ENCODE results near the gene TSPEAR. TPM values are rescaled to one million over a fixed set of nuclear protein-coding genes. Genes with fewer than 3 reads are reported as not detected.

The TSPEAR gene
- total RNA-seq, 4 donors from 2014 or later, result under 0.01 to 0.23 TPM; not detected in 2

DNA sequence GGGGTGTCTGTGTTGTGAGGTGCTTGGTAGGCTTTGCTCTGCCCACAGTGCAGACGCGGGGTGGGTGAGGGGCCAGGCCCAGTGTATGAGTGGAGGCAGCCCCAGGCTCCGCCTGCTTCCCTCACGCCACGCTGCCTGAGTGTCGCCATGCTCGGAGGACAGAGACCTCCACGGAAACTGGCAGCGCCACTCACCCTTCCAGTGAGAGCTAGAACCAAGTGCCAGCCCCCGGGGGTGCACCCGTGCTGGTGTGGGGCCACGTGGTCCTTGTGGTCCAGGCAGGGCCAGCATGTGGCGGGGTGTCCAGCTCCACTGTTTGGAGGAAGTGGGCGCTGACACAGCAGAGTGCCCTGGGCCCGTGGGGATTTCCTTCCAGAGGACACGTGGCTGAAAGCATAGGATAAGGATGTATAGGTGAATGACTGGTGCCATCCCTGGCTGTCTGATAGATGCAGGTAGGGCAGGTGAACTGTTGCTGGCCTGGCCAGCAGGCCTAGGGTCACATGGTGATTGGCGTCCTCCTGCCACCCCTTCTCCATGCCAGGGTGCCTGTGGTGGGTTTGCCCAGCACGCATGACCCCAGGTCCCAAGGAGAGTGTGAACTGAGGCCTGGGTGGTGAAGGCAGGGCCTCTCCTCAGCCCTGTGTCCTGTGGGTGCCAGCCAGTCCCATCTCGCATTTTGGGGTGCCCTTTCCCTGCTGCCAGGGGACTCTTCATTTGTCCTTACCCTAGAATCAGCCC, 252.2 kb downstream of the TSPEAR start:
- peaks cover 7 to 29% (median 19%) of the 10 kb centered on the region in 4 donors for H3K4me1 ChIP-seq
- WGBS, result 98% methylated on average over 8 of the region's 19 CpGs
- no peak overlapping the region for H3K27ac ChIP-seq (replicated peaks in 1 of 4)
- TF ChIP-seq EP300 (IDR thresholded peaks at IDR 0.05) (no peak), POLR2AphosphoS5 (IDR thresholded peaks at IDR 0.05) (no peak), POLR2A (IDR thresholded peaks at IDR 0.05; ENCODE audit: low read depth) (no peak)
- TF ChIP-seq, protein P1, sequence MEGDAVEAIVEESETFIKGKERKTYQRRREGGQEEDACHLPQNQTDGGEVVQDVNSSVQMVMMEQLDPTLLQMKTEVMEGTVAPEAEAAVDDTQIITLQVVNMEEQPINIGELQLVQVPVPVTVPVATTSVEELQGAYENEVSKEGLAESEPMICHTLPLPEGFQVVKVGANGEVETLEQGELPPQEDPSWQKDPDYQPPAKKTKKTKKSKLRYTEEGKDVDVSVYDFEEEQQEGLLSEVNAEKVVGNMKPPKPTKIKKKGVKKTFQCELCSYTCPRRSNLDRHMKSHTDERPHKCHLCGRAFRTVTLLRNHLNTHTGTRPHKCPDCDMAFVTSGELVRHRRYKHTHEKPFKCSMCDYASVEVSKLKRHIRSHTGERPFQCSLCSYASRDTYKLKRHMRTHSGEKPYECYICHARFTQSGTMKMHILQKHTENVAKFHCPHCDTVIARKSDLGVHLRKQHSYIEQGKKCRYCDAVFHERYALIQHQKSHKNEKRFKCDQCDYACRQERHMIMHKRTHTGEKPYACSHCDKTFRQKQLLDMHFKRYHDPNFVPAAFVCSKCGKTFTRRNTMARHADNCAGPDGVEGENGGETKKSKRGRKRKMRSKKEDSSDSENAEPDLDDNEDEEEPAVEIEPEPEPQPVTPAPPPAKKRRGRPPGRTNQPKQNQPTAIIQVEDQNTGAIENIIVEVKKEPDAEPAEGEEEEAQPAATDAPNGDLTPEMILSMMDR (IDR thresholded peaks at IDR 0.05), result no peak
- H3K9me3 ChIP-seq, result no peaks in the 10 kb centered on the region
- H3K4me3 ChIP-seq, result no peak overlapping the region
- H3K36me3 ChIP-seq, result peaks cover 0 to 17% (median 7%) of the 10 kb centered on the region in 4 donors
- no peaks in the 10 kb centered on the region for H3K27me3 ChIP-seq
- DNase-seq (ENCODE audit: extremely low spot score), result no peak
- intact Hi-C loops (cut with DNase I), result loop anchor here (5.0 kb wide), 1 partner anchor 122 kb away; the partner anchor contains the start of gene CFAP410

DNA sequence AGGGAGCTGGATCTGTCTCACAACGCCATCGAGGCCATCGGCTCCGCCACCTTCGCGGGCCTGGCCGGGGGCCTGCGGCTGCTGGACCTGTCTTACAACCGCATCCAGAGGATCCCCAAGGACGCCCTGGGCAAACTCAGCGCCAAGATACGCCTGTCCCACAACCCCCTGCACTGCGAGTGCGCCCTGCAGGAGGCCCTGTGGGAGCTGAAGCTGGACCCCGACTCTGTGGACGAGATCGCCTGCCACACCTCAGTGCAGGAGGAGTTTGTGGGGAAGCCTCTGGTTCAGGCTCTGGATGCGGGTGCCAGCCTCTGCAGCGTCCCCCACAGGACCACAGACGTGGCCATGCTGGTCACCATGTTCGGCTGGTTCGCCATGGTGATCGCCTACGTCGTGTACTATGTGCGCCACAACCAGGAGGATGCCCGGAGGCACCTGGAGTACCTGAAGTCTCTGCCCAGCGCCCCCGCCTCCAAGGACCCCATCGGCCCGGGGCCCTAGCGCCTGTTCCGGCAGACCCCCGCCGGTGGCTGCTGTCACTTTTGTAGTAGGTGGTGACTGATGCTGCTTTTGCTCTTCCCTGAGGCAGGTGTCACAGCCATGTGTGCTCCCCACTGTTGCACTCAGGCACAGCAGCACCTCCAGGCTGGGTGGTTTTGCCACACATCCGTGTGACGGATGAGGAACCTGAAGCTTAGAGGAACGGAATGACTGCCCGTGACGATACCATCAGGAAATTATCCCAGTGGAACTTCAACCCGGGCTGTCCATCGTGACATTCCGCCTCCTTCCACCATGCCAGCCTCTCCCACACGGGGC, 254.2 kb downstream of the TSPEAR start:
- H3K27me3 ChIP-seq, result no peaks in the 10 kb centered on the region
- H3K9me3 ChIP-seq, result peaks cover 0 to 8% (median 0%) of the 10 kb centered on the region in 4 donors
- H3K4me1 ChIP-seq, result peaks cover 7 to 24% (median 19%) of the 10 kb centered on the region in 4 donors
- H3K36me3 ChIP-seq, result peaks cover 0 to 17% (median 7%) of the 10 kb centered on the region in 4 donors
- TF ChIP-seq, protein P1 (IDR thresholded peaks at IDR 0.05), result no peak
- TF ChIP-seq POLR2A (IDR thresholded peaks at IDR 0.05; ENCODE audit: low read depth), result no peak
- DNase-seq (ENCODE audit: extremely low spot score), result no peak
- intact Hi-C loops (cut with DNase I), result loop anchor here (5.0 kb wide), 1 partner anchor 120 kb away; the partner anchor contains the start of gene CFAP410
- no peak overlapping the region for H3K27ac ChIP-seq (replicated peaks in 1 of 4)
- WGBS, result 94% methylated on average over 32 of the region's 44 CpGs
- no peak overlapping the region for H3K4me3 ChIP-seq

DNA sequence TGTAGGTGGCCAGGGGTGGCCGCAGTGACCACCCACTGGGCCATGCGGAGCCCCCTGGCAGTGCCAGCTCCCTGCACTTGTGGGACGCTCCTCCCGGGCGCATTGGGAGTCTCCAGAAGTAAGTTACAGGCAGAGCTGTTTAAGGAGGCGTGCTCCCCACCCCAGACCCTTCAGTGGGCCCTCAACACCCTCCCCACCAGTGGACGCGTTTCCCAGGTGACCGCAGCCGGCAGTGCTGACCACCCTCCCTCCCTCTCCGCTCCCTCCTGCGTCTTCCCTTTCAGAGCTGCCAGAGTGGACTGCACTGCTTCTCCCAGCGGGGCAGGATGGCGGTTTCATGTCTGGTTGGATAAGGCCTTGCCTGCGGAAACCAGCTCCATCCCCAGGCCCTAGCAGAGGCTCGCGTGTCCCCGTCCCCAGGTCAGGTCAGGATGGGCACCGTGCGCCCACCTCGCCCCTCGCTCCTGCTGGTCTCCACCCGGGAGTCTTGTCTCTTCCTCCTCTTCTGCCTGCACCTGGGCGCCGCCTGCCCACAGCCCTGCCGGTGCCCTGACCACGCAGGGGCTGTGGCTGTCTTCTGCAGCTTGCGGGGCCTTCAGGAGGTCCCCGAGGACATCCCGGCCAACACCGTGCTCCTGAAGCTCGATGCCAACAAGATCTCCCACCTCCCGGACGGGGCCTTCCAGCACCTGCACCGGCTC, 255.0 kb downstream of the TSPEAR start:
- intact Hi-C loops (cut with DNase I), result loop anchor here (5.0 kb wide), 1 partner anchor 119 kb away; the partner anchor contains the start of gene CFAP410
- WGBS, result 80% methylated on average over 35 of the region's 35 CpGs
- peaks cover 0 to 17% (median 4%) of the 10 kb centered on the region in 4 donors for H3K36me3 ChIP-seq
- no peak for DNase-seq (ENCODE audit: extremely low spot score)
- TF ChIP-seq POLR2AphosphoS5 (IDR thresholded peaks at IDR 0.05), result no peak
- no peak for TF ChIP-seq EP300 (IDR thresholded peaks at IDR 0.05)
- no peak for TF ChIP-seq POLR2A (IDR thresholded peaks at IDR 0.05; ENCODE audit: low read depth)
- TF ChIP-seq, protein P1 (IDR thresholded peaks at IDR 0.05), result no peak
- peaks cover 0 to under 1% (median 0%) of the 10 kb centered on the region in 4 donors for H3K27me3 ChIP-seq
- H3K4me3 ChIP-seq, result peak overlapping the region; percentile 85 to 89 (median 88)
- H3K9me3 ChIP-seq, result peaks cover 0 to 12% (median 0%) of the 10 kb centered on the region in 4 donors
- H3K4me1 ChIP-seq, result peaks cover 7 to 24% (median 19%) of the 10 kb centered on the region in 4 donors
- H3K27ac ChIP-seq (replicated peaks in 1 of 4), result peak overlapping the region in 1 of 4 donors; percentile 73

DNA sequence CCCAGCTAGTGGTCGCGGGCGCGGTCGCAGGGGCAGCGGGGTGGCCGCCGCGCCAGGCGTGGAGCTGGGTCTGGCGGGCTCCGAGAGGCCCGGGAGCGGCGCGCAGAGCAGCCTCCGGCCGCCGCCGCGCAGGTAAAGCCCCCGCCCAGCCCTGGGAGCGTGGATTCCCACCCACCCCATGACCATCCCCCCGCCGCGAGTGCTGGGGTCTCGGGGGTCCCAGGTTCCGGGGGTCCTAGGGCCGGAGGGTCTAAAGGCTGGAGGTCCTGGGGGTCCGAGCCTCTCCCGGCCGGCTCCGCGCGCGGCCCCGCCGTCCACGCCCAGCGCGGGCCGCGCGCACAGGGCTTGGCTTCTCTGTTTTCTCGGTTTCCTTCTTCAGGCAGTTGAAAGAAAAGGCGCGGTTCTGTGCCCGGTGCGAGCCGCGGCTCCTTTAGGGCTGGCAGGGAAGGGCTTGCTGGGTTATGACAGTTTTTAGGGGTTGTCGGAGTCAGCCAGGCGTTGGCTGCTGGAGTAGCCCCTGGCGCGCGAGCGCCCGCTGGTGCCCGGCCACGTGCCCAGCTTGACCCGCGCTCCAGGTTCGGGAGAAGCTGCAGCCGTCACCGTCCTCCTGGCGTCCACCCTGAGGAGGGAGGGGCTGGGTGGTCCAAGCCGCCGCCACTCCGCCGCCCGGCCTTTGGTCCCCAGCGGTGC, 255.7 kb downstream of the TSPEAR start:
- H3K9me3 ChIP-seq, result peaks cover 0 to 12% (median 0%) of the 10 kb centered on the region in 4 donors
- DNase-seq (ENCODE audit: extremely low spot score), result no peak
- 3% methylated on average over 7 of the region's 72 CpGs for WGBS
- intact Hi-C loops (cut with DNase I), result loop anchor here (5.0 kb wide), 1 partner anchor 118 kb away; the partner anchor contains the start of gene CFAP410
- peaks cover 0 to 17% (median 4%) of the 10 kb centered on the region in 4 donors for H3K36me3 ChIP-seq
- H3K27me3 ChIP-seq, result peaks cover 0 to 7% (median 0%) of the 10 kb centered on the region in 4 donors
- no peak for TF ChIP-seq POLR2A (IDR thresholded peaks at IDR 0.05; ENCODE audit: low read depth)
- TF ChIP-seq, protein P1 (IDR thresholded peaks at IDR 0.05), result peak; percentile 20 to 25 (median 21)
- H3K27ac ChIP-seq (replicated peaks in 1 of 4), result peak overlapping the region; percentile 57 to 73 (median 62)
- peak overlapping the region; percentile 85 to 89 (median 88) for H3K4me3 ChIP-seq
- peaks cover 7 to 24% (median 19%) of the 10 kb centered on the region in 4 donors for H3K4me1 ChIP-seq
